ENCODE results near the gene NDUFAF8. TPM values are rescaled to one million over a fixed set of nuclear protein-coding genes. Genes with fewer than 3 reads are reported as not detected.
A peak's percentile ranks its signal among the peaks of the same experiment; 100 is the strongest.

The NDUFAF8 gene
- total and polyA plus RNA-seq, 7 donors: 8.6 to 52.4 (median 30.0) TPM

DNA sequence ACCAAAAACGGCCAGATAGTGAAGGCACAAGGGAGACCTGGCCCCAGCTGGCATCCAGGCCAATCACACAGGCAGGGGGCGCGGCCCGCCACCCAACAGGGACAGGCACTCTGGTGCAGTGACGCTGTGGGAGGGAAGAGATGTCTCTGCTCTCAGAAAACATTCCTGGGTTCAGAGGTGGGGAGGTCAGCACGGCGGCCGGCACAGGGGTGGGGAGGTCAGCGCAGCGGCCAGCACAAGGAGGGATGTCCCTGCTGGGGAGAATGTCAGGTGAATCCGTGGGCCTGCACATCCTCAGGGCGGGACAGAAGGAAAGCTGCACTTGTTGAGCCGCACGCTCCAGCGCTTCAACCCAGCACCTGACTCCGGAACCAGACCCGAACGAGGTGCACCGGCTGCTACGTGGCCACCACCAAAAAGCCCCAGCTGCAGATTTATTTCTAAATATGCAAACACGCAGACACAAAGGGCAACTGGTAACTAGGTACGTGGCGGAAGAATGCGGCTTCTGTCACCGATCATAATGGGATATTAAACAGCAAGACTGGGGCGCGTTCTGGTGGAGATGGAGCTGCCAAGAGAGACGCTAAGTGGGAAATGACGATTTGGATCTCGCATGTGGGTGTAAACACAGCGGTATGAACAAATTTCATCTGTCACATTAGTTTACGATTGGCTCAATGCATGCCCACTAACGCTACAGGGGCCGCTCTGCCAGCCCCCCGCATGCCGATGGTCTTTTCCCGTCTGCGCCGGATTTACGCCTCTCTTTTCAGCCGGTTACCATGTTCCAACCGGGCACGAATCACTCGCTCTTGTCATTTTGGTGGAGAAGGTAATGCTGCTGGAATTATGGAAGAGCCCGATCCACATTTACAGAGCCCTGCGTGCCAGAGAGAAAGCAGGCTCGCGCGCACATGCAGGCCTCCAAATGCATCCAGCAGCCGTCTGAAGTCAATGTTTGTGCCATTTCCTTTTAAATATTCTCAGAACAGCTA is 40.5 kb downstream of the NDUFAF8 start:
- intact Hi-C loops (cut with DNase I): no loop called here
- TF ChIP-seq EP300 (IDR thresholded peaks at IDR 0.05): no peak
- TF ChIP-seq POLR2A (IDR thresholded peaks at IDR 0.05): no peak
- TF ChIP-seq, protein P1, sequence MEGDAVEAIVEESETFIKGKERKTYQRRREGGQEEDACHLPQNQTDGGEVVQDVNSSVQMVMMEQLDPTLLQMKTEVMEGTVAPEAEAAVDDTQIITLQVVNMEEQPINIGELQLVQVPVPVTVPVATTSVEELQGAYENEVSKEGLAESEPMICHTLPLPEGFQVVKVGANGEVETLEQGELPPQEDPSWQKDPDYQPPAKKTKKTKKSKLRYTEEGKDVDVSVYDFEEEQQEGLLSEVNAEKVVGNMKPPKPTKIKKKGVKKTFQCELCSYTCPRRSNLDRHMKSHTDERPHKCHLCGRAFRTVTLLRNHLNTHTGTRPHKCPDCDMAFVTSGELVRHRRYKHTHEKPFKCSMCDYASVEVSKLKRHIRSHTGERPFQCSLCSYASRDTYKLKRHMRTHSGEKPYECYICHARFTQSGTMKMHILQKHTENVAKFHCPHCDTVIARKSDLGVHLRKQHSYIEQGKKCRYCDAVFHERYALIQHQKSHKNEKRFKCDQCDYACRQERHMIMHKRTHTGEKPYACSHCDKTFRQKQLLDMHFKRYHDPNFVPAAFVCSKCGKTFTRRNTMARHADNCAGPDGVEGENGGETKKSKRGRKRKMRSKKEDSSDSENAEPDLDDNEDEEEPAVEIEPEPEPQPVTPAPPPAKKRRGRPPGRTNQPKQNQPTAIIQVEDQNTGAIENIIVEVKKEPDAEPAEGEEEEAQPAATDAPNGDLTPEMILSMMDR (IDR thresholded peaks at IDR 0.05): no peak
- no peak for TF ChIP-seq POLR2AphosphoS5 (IDR thresholded peaks at IDR 0.05)
- Histone ChIP-seq H3K9me3 (no peaks in the 10 kb centered on the region), H3K4me3 (no peak overlapping the region), H3K27me3 (no peaks in the 10 kb centered on the region), H3K36me3 (peaks cover 0 to 42% (median 26%) of the 10 kb centered on the region in 4 donors), H3K27ac (peak overlapping the region in 2 of 4 donors; percentile 75 to 76), H3K4me1 (peaks cover 0 to 33% (median 20%) of the 10 kb centered on the region in 4 donors)
- no peak for DNase-seq
- WGBS, 2 donors: 95 to 96% methylated on average over 50 of the region's 50 CpGs

DNA sequence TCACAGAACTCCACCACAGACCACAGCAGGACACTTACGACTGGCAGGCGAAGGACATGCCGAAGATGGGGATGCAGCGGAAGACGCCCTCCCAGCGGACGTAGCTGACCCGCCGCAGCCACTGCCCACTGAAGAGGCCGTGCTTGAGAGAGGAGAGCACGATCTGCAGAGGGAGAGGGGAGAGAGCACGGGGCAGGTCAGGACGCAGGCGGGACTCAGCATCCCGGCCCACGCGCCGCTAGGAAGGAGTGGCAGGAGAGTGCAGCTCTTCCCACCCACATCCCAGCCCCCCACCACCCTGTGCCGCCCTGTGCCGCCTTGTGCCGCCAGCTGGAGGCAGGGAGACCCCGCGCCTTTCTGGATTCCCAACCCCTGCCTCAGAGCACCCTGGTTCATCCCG is 41.5 kb downstream of the NDUFAF8 start:
- no peak for DNase-seq
- intact Hi-C loops (cut with DNase I): no loop called here
- peaks cover 0 to 33% (median 20%) of the 10 kb centered on the region in 4 donors for H3K4me1 ChIP-seq
- peaks cover 0 to 35% (median 23%) of the 10 kb centered on the region in 4 donors for H3K36me3 ChIP-seq
- no peaks in the 10 kb centered on the region for H3K9me3 ChIP-seq
- no peak overlapping the region for H3K27ac ChIP-seq
- no peaks in the 10 kb centered on the region for H3K27me3 ChIP-seq
- TF ChIP-seq EP300 (IDR thresholded peaks at IDR 0.05) (no peak), POLR2A (IDR thresholded peaks at IDR 0.05) (no peak), POLR2AphosphoS5 (IDR thresholded peaks at IDR 0.05) (no peak)
- TF ChIP-seq, protein P1 (IDR thresholded peaks at IDR 0.05): no peak
- H3K4me3 ChIP-seq: no peak overlapping the region
- 96 to 97% methylated on average over 24 of the region's 24 CpGs for WGBS, 2 donors

DNA sequence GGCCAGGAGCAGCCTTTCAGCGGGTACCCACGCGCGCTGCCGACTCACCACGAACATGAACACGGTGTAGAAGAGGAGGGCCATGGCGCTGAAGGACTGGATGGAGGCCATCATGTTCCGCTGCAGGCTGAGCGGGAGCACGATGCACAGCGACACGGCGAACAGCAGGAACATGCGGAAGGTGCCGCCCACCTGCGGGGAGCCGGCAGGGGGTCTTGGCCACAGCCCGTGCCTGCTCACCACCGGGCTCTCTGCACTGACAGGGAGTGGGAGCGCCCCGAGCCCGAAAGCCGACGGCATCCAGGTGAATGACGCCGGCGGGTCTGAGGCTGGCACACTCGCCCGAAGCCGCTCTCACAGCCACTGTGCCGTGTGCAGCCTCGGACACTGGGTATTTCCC is 43.0 kb downstream of the NDUFAF8 start:
- H3K27ac ChIP-seq: no peak overlapping the region
- TF ChIP-seq, protein P1 (IDR thresholded peaks at IDR 0.05): no peak
- TF ChIP-seq POLR2AphosphoS5 (IDR thresholded peaks at IDR 0.05) (no peak), POLR2A (IDR thresholded peaks at IDR 0.05) (no peak), EP300 (IDR thresholded peaks at IDR 0.05) (no peak)
- WGBS, 2 donors: 96 to 97% methylated on average over 33 of the region's 33 CpGs
- DNase-seq: no peak
- no peaks in the 10 kb centered on the region for H3K27me3 ChIP-seq
- H3K4me1 ChIP-seq: peaks cover 0 to 31% (median 21%) of the 10 kb centered on the region in 4 donors
- intact Hi-C loops (cut with DNase I): no loop called here
- no peak overlapping the region for H3K4me3 ChIP-seq
- no peaks in the 10 kb centered on the region for H3K9me3 ChIP-seq
- H3K36me3 ChIP-seq: peaks cover 0 to 31% (median 18%) of the 10 kb centered on the region in 4 donors

DNA sequence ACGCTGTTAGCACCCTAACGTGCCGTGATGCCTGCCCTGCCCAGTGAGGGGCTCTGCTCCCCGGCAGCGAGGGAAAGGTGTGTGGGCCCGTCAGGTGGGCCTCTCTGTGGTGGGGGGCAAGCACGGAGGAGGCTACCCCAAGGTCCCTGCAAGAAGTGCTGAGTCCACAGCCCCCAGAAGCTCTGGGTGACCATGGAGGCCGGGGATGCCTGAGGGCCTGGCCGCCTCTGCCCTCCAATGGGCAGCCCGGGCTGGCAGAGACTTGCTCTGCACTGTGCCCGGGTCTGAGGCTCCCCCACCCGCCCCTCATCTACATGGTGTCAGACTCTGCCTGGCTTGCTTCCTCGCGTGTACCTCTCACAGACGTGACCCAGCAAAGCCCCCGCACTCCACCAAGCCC is 43.8 kb downstream of the NDUFAF8 start:
- Histone ChIP-seq H3K4me1 (peaks cover 0 to 24% (median 14%) of the 10 kb centered on the region in 4 donors), H3K4me3 (no peak overlapping the region), H3K9me3 (no peaks in the 10 kb centered on the region), H3K27ac (no peak overlapping the region), H3K36me3 (peaks cover 0 to 38% (median 21%) of the 10 kb centered on the region in 4 donors), H3K27me3 (no peaks in the 10 kb centered on the region)
- TF ChIP-seq POLR2AphosphoS5 (IDR thresholded peaks at IDR 0.05): no peak
- TF ChIP-seq, protein P1 (IDR thresholded peaks at IDR 0.05): no peak
- 97% methylated on average over 16 of the region's 16 CpGs for WGBS, 2 donors
- no peak for DNase-seq
- intact Hi-C loops (cut with DNase I): no loop called here
